ENCODE results near the gene CHN1. TPM values are rescaled to one million over a fixed set of nuclear protein-coding genes. Genes with fewer than 3 reads are reported as not detected.
A peak's percentile ranks its signal among the peaks of the same experiment; 100 is the strongest.

Gene CHN1
- total and polyA plus RNA-seq, 2 donors = 13.2 to 31.1 TPM

DNA sequence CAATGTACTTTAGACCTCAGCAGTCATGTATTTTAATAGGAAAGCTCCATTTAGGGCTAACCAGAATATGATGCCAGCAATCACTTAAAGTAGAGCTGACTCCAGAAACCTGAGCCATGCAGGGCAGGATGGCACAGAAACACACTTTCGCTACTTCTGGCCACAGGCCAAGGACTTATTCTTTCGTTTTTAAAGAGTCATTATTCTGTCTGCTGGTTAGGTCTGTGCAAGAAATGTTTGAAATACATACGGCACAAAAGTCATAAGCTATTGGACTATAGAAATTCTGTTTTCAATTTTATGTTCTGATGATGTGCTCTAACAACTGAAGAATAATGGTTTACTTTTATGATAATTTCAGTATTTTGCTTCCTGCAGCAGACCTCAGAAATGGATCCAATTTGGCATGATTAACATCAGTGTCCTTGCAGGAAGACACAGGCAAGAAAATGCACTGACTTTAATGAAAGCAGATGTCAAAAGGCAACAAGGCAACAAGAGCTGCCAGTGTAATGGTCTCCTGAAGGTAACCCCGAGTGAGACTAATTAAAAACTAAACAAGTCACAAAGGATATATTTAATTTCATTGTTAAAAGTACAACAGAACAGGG, 126.5 kb downstream of the CHN1 start:
- Histone ChIP-seq H3K4me1 (ENCODE audit: insufficient read depth) (no peaks in the 10 kb centered on the region), H3K4me3 (ENCODE audit: low read depth, low read length) (peak overlapping the region; percentile 22), H3K27ac (ENCODE audit: low read depth) (no peak overlapping the region), H3K36me3 (ENCODE audit: insufficient read depth) (no peaks in the 10 kb centered on the region)
- 24% methylated on average over 4 of the region's 4 CpGs for WGBS
- DNase-seq (ENCODE audit: extremely low spot score) = no peak

DNA sequence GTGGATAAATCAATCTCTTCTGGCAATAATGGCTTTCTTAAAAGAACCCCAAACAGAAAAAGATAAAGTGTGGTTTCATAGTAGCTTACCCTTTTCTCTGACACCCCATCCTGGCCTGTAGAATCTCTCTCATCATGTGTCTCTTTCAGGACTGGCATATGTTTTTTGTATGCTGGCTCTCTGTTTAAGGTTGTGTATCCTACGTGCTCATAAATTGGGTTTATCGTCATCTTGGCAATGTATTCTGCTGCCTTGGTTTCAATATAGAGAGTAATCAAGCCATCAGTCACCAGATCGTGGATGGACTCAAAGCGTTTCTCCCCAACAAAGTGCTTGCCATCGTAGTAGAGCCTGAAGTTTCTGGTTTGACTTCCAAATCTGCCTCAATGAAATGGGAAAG, 127.4 kb downstream of the CHN1 start:
- Histone ChIP-seq H3K4me1 (ENCODE audit: insufficient read depth) (no peaks in the 10 kb centered on the region), H3K36me3 (ENCODE audit: insufficient read depth) (no peaks in the 10 kb centered on the region), H3K4me3 (ENCODE audit: low read depth, low read length) (peak overlapping the region; percentile 5), H3K27ac (ENCODE audit: low read depth) (peak overlapping the region; percentile 27)
- WGBS = 69% methylated on average over 5 of the region's 5 CpGs
- DNase-seq (ENCODE audit: extremely low spot score) = no peak

DNA sequence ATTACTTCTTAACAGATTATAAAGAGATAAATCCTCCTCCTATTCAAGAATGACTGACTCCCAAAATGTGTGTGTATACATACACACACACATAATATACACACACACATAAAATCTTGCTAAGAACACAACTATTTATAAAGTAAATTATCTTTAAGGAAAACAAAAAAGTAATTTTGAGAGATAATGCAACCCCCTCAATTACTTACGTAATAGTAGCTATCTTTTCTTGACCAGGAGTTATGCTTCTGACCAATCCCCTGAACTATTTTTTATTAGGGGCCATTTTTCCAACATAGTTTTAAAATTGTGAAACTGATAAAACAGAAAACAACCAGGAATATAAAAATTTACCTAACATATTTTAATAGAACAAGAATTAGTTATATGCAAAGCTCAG, 127.9 kb downstream of the CHN1 start:
- no peak overlapping the region for H3K4me3 ChIP-seq (ENCODE audit: low read depth, low read length)
- H3K27ac ChIP-seq (ENCODE audit: low read depth) = no peak overlapping the region
- H3K36me3 ChIP-seq (ENCODE audit: insufficient read depth) = no peaks in the 10 kb centered on the region
- no peaks in the 10 kb centered on the region for H3K4me1 ChIP-seq (ENCODE audit: insufficient read depth)
- DNase-seq (ENCODE audit: extremely low spot score) = no peak
- WGBS = 91% methylated on average over 1 of the region's 1 CpG

DNA sequence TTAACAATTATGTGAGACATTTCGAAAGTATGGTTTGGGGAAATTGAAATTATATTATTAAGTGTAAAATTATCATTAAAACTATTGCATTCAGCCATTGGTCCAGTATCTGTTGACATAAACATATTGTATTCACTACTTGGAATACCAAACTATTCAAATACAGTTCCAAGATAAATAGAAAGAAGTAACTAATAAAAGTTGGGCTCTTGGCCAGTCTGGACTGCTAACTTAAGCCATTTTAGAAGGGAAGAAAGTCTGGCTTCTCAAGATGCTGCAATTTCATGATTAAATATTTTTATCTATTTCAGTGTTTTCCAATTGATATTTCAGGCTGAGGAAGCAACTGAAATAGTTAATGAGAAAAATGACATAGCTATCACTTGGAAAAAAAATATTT, 131.1 kb downstream of the CHN1 start:
- Histone ChIP-seq H3K36me3 (ENCODE audit: insufficient read depth) (no peaks in the 10 kb centered on the region), H3K4me3 (ENCODE audit: low read depth, low read length) (no peak overlapping the region), H3K4me1 (ENCODE audit: insufficient read depth) (no peaks in the 10 kb centered on the region), H3K27ac (ENCODE audit: low read depth) (no peak overlapping the region)
- DNase-seq (ENCODE audit: extremely low spot score) = no peak
- WGBS = 0% methylated on average over 1 of the region's 1 CpG

DNA sequence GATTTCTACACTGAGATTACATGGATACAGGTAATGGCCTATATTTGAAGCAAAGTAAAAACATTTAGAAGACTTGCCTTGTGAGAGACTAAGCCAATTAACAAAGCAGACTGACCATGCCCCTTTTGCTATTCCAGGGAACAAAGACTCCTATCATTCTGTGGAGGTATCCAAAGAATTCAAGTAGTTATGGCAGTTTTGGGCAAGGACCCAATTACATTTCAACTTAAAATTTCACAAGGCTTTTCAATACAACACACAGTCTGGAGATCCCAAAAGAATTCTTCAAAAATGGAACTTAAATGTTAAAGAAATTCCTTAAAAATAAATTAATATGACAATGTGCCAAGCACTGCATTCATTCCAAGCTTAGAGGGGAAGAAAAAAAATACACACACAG, 131.7 kb downstream of the CHN1 start:
- no peak overlapping the region for H3K27ac ChIP-seq (ENCODE audit: low read depth)
- H3K4me1 ChIP-seq (ENCODE audit: insufficient read depth) = no peaks in the 10 kb centered on the region
- H3K36me3 ChIP-seq (ENCODE audit: insufficient read depth) = no peaks in the 10 kb centered on the region
- H3K4me3 ChIP-seq (ENCODE audit: low read depth, low read length) = no peak overlapping the region
- no peak for DNase-seq (ENCODE audit: extremely low spot score)

DNA sequence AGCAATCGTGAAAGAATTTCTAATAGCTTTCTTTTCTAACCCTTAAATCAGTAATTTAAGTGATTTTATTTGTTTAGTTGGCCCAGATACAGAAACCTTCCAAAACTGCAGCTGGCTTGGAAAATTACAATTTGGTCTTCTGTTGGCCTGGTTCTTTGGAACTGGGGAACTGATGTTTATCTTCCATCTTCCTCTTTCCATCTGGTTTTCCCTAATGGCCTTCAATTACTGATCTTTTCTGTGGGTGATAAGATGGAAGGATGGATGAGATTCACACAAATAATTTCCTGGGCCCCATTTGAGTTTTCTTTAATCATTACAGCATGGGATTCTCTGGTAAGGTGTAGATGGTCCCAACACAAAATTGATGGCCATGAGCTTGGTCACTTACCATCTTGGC, 134.4 kb downstream of the CHN1 start:
- H3K36me3 ChIP-seq (ENCODE audit: insufficient read depth) = peaks cover 1% of the 10 kb centered on the region
- H3K4me1 ChIP-seq (ENCODE audit: insufficient read depth) = no peaks in the 10 kb centered on the region
- no peak overlapping the region for H3K4me3 ChIP-seq (ENCODE audit: low read depth, low read length)
- no peak overlapping the region for H3K27ac ChIP-seq (ENCODE audit: low read depth)
- no peak for DNase-seq (ENCODE audit: extremely low spot score)
- 61% methylated on average over 1 of the region's 1 CpG for WGBS

DNA sequence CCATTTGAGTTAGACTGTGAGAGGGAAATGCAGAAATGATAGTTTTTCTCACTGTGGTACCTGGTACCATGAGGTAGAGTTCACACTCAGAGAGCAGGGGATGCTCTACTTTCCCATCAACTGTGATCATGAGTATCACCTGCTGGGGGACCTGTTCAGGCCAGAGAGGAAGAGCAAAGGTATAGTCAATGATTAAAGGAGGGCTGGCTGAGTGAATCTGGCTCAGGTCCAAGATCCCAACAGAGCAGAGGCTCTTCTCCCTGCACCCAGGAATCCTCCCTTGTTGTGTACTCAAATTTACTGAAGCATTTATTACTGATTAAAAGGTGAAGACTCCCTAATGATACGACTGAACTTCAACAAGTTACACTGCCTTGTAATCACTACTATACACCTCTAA, 136.3 kb downstream of the CHN1 start:
- 79% methylated on average over 1 of the region's 1 CpG for WGBS
- no peaks in the 10 kb centered on the region for H3K4me1 ChIP-seq (ENCODE audit: insufficient read depth)
- peaks cover 1% of the 10 kb centered on the region for H3K36me3 ChIP-seq (ENCODE audit: insufficient read depth)
- H3K4me3 ChIP-seq (ENCODE audit: low read depth, low read length) = no peak overlapping the region
- no peak overlapping the region for H3K27ac ChIP-seq (ENCODE audit: low read depth)
- DNase-seq (ENCODE audit: extremely low spot score) = no peak

DNA sequence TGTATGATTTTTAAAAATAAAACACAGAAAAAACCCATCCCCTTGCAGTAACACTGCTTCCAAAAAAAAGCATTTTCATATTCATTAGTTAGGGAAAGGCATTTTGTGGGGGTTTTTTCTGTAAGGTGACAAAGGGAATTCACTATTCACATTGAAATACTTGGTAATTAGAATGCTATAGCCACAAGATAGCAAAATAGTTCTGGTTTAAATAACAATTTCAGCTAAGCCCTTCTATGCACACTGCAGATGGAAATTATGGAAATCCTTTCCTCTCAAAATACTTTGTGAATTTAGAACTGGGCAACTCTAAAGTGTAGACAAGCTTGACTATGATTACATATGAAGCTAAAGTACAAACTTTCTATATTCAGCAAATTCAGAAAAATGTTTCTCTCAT, 138.8 kb downstream of the CHN1 start:
- H3K4me3 ChIP-seq (ENCODE audit: low read depth, low read length) = no peak overlapping the region
- H3K27ac ChIP-seq (ENCODE audit: low read depth) = no peak overlapping the region
- H3K4me1 ChIP-seq (ENCODE audit: insufficient read depth) = no peaks in the 10 kb centered on the region
- peaks cover 1% of the 10 kb centered on the region for H3K36me3 ChIP-seq (ENCODE audit: insufficient read depth)
- no peak for DNase-seq (ENCODE audit: extremely low spot score)

DNA sequence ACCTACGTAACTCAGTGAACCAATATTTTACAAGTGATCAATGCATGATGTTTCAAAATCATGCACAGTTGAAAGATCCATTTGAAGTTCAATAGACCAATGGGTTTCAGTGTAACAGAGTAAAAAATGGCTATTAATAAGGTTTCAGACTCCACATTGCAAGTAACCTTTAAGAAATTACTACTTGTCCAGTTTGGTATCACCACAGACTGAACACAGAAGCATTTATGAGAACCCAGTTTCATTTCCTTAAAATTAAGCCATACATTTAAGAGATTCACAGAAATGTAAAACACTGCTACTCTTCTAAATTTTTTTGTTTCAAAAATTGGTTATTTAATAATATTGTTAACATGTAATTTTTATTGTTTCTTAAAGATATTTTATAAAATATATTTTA, 142.0 kb downstream of the CHN1 start:
- H3K27ac ChIP-seq (ENCODE audit: low read depth) = no peak overlapping the region
- H3K4me1 ChIP-seq (ENCODE audit: insufficient read depth) = no peaks in the 10 kb centered on the region
- DNase-seq (ENCODE audit: extremely low spot score) = no peak
- H3K36me3 ChIP-seq (ENCODE audit: insufficient read depth) = peaks cover 1% of the 10 kb centered on the region
- no peak overlapping the region for H3K4me3 ChIP-seq (ENCODE audit: low read depth, low read length)
- 97% methylated on average over 1 of the region's 1 CpG for WGBS

DNA sequence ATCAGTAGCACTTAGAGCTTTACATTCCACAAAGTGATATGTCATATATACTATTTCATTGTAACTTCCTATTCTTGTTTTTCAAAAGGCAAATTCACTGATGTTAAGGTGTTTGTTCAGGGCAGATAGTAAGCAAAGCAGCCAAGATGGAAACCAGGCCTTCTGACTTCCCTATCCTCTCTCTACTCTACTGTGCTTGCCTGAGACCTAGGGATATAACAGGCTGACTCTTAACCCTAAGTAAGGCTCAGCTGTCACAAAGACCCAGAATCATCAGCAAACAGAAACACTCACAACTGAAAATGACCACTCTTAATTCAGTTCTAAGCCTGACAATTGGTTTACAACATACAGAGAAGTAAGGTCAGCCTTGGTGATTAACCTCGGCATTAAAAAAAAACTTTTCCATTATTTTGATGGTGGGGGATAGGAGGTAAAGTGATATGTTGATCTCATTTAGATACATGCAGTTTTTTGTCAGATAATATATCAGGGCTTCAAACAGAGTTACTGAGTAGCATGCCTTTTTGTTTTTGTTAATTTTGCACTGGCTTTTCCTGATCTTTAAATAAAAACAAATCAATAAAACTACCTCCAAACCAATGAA, 145.5 kb downstream of the CHN1 start:
- DNase-seq (ENCODE audit: extremely low spot score) = no peak
- no peak overlapping the region for H3K27ac ChIP-seq (ENCODE audit: low read depth)
- H3K36me3 ChIP-seq (ENCODE audit: insufficient read depth) = no peaks in the 10 kb centered on the region
- 75% methylated on average over 1 of the region's 1 CpG for WGBS
- H3K4me1 ChIP-seq (ENCODE audit: insufficient read depth) = no peaks in the 10 kb centered on the region
- no peak overlapping the region for H3K4me3 ChIP-seq (ENCODE audit: low read depth, low read length)

DNA sequence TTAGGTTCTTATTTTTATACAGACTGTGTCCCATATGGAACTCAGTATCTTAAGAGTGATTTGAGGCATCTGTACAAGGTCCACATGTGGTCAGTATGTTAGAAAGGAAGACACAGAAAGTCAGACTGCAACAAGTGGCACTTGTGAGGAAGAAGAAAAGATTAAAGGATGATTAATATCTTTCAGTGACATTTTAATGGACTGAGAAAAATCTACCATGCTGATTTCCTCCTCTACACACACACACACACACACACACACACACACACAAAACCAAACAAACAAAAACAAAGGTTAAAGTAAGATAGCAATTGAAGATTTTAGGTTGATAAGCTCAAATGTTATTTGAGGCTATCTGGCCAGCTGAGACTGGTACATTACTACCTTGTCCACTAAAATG, 146.4 kb downstream of the CHN1 start:
- H3K27ac ChIP-seq (ENCODE audit: low read depth) = no peak overlapping the region
- H3K4me1 ChIP-seq (ENCODE audit: insufficient read depth) = no peaks in the 10 kb centered on the region
- no peaks in the 10 kb centered on the region for H3K36me3 ChIP-seq (ENCODE audit: insufficient read depth)
- no peak for DNase-seq (ENCODE audit: extremely low spot score)
- H3K4me3 ChIP-seq (ENCODE audit: low read depth, low read length) = no peak overlapping the region

DNA sequence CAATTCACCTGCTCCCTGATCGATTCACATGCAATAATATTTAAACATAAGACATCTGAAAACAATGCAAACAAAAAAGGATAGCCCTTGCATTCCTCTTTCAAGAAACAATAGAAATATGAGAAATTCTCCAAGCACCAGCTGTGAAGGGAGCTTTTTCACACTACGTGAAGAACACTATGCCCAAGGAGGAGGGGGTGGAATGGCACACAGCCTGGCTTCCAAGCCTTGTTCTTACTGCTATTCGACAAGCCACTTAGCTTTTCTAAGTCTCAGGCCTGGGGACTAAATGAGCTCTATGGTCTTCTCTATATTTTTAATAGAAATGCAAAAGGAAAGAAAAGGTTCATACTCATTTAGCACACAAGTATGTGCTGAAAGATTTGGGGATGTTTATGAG, 148.7 kb downstream of the CHN1 start:
- no peaks in the 10 kb centered on the region for H3K4me1 ChIP-seq (ENCODE audit: insufficient read depth)
- no peak for DNase-seq (ENCODE audit: extremely low spot score)
- 96% methylated on average over 3 of the region's 3 CpGs for WGBS
- H3K27ac ChIP-seq (ENCODE audit: low read depth) = no peak overlapping the region
- H3K36me3 ChIP-seq (ENCODE audit: insufficient read depth) = no peaks in the 10 kb centered on the region
- H3K4me3 ChIP-seq (ENCODE audit: low read depth, low read length) = no peak overlapping the region

DNA sequence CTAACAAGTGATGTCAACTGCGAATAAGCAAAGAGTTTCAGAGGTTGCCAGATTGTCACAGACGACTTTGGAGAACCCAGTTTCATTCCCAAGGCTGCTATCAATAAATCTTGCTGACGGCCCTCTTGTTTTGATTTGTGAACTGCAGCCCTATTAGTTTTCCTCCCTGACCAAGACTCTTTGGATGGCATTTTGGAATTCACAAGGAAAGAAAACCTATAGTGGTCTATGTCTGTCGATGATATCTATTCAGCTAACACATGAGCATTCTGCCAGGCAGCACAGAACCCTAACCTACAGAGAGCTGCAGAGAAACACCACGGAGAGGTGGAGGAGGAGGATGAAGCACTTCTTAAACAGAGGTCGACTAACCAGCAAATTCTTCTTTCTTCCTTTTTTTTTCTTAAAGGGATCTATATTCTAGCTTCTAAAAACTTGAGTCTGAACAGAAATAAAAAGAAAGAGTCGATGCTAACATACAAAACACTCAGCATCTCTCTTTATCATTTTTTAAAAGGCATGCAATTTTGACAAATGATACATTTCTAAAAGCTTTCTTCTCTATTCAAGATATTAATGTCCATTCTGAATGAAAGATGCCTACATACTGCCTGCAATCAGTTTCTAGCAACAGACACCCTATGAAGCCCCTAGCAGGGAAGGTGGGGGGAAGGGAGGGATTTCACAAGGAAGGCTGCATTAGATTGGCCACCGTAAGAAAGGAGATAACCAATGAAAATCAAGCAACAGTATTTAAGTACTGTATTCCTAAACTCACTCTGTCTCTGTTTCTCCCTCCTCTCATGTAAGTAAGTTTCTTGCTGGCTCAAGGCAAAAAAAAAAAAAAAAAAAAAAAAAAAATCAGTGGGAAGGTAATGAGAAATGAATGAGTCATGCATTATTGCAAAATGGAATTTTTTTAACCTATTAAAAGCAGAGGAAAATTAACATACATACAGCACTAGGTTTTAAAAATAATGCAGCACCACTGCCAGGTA, 157.9 kb downstream of the CHN1 start:
- no peak overlapping the region for H3K27ac ChIP-seq (ENCODE audit: low read depth)
- H3K36me3 ChIP-seq (ENCODE audit: insufficient read depth) = no peaks in the 10 kb centered on the region

DNA sequence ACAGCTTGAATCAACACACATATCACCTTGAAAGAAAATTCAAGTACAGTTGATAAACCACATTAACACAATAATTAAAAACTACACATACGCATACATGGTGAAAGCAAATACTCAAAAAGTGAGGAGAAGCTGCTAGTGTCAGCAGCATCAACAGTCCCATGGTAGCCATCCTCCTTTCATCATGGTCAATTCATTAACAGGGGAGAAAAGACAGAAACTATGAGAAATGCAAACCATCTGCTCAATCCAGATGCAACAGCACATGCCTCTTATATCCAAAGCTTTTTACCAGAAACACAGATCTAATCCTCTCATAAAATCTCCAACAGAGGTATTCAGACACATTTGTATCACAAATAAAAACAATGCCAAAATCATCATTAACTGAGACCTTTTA, 159.0 kb downstream of the CHN1 start:
- no peaks in the 10 kb centered on the region for H3K4me1 ChIP-seq (ENCODE audit: insufficient read depth)
- H3K36me3 ChIP-seq (ENCODE audit: insufficient read depth) = no peaks in the 10 kb centered on the region
- no peak for DNase-seq (ENCODE audit: extremely low spot score)
- H3K27ac ChIP-seq (ENCODE audit: low read depth) = no peak overlapping the region
- 77% methylated on average over 1 of the region's 1 CpG for WGBS
- H3K4me3 ChIP-seq (ENCODE audit: low read depth, low read length) = peak overlapping the region; percentile 18

More for the DNA sequence above, 157.9 kb downstream of the CHN1 start:
- WGBS = 22% methylated on average over 8 of the region's 8 CpGs
- no peaks in the 10 kb centered on the region for H3K4me1 ChIP-seq (ENCODE audit: insufficient read depth)
- H3K4me3 ChIP-seq (ENCODE audit: low read depth, low read length) = peak overlapping the region; percentile 43
- DNase-seq (ENCODE audit: extremely low spot score) = peak; percentile 54

Measured in urinary bladder (tissue), 4 donors.